H9 (cell line): Measurements from ENCODE around the gene MNAT1. TPM values are rescaled to one million over a fixed set of nuclear protein-coding genes. Genes with fewer than 3 reads are reported as not detected.

Experiments used
- DNase-seq: peaks from one replicate; pipeline ENCODE4 v3.0.0-alpha.2; 2017
- H2AFZ ChIP-seq: one replicate; pipeline ENCODE4 v1.6.1; 2013; ENCODE audit warnings: mild to moderate bottlenecking, low read length, control low read depth, moderate library complexity
- H2AK5ac ChIP-seq: 2 replicates; pipeline ENCODE4 v1.6.1; 2013; ENCODE audit warnings: low read length, control low read depth, mixed read lengths; ENCODE audit not compliant: insufficient read length
- H2BK120ac ChIP-seq: one replicate; pipeline ENCODE4 v1.6.1; 2013; ENCODE audit warnings: low read depth, mild to moderate bottlenecking, low read length, control low read depth, inconsistent platforms; ENCODE audit not compliant: poor library complexity, severe bottlenecking
- H2BK12ac ChIP-seq: 2 replicates; pipeline ENCODE4 v1.6.1; 2013; ENCODE audit warnings: low read length, control low read depth, mixed read lengths, low read depth; ENCODE audit not compliant: insufficient read length
- H2BK15ac ChIP-seq: 2 replicates; pipeline ENCODE4 v1.6.1; 2013; ENCODE audit warnings: low read depth, low read length, control low read depth
- H2BK20ac ChIP-seq: one replicate; pipeline ENCODE4 v1.6.1; 2013; ENCODE audit warnings: low read depth, mild to moderate bottlenecking, low read length, control low read depth, inconsistent platforms; ENCODE audit not compliant: poor library complexity, severe bottlenecking
- H2BK5ac ChIP-seq: 2 replicates; pipeline ENCODE4 v1.6.1; 2013; ENCODE audit warnings: low read length, control low read depth, mixed read lengths; ENCODE audit not compliant: insufficient read length
- H3K14ac ChIP-seq: 2 replicates; pipeline ENCODE4 v1.6.1; 2013; ENCODE audit warnings: low read length, control low read depth; ENCODE audit not compliant: insufficient read depth
- H3K18ac ChIP-seq: 2 replicates; pipeline ENCODE4 v1.6.1; 2013; ENCODE audit warnings: low read depth, mild to moderate bottlenecking, mixed read lengths, low read length, control low read depth; ENCODE audit not compliant: insufficient read length
- H3K23ac ChIP-seq: 2 replicates; pipeline ENCODE4 v1.6.1; 2013; ENCODE audit warnings: low read length, control low read depth, mixed read lengths, low read depth; ENCODE audit not compliant: insufficient read length
- H3K23me2 ChIP-seq: 2 replicates; pipeline ENCODE4 v1.6.1; 2013; ENCODE audit warnings: low read depth, mild to moderate bottlenecking, mixed read lengths, low read length, control low read depth; ENCODE audit not compliant: insufficient read length, poor library complexity, severe bottlenecking
- H3K27ac ChIP-seq: 2 replicates; pipeline ENCODE4 v1.5.1; 2013; ENCODE audit warnings: low read length, control low read depth, mixed read lengths, low read depth; ENCODE audit not compliant: insufficient read length
- H3K27me3 ChIP-seq: 2 replicates; pipeline ENCODE4 v1.6.1; 2013; ENCODE audit warnings: low read length, control low read depth, inconsistent platforms; ENCODE audit not compliant: insufficient read depth
- H3K4ac ChIP-seq: 2 replicates; pipeline ENCODE4 v1.6.1; 2013; ENCODE audit warnings: low read depth, mild to moderate bottlenecking, control low read depth, inconsistent platforms, low read length, moderate library complexity
- H3K4me1 ChIP-seq: 2 replicates; pipeline ENCODE4 v1.6.1; 2013; ENCODE audit warnings: low read length, control low read depth, inconsistent platforms; ENCODE audit not compliant: insufficient read depth
- H3K4me2 ChIP-seq: 2 replicates; pipeline ENCODE4 v1.6.1; 2013; ENCODE audit warnings: low read length, control low read depth, mixed read lengths; ENCODE audit not compliant: insufficient read length, insufficient read depth
- H3K56ac ChIP-seq: 2 replicates; pipeline ENCODE4 v1.6.1; 2013; ENCODE audit warnings: low read depth, mild to moderate bottlenecking, mixed read lengths, low read length, control low read depth; ENCODE audit not compliant: insufficient read length
- H3K79me1 ChIP-seq: 2 replicates; pipeline ENCODE4 v1.6.1; 2013; ENCODE audit warnings: low read depth, mild to moderate bottlenecking, moderate library complexity, low read length, control low read depth, inconsistent platforms; ENCODE audit not compliant: insufficient read depth, poor library complexity, severe bottlenecking
- H3K79me2 ChIP-seq: 2 replicates; pipeline ENCODE4 v1.6.1; 2013; ENCODE audit warnings: low read length, control low read depth, inconsistent platforms; ENCODE audit not compliant: insufficient read depth
- H3K9ac ChIP-seq: 2 replicates; pipeline ENCODE4 v1.6.1; 2013; ENCODE audit warnings: low read length, control low read depth, mixed read lengths; ENCODE audit not compliant: insufficient read length; ENCODE audit errors: extremely low read depth
- H3K9me3 ChIP-seq: one replicate; pipeline ENCODE4 v1.6.1; 2013; ENCODE audit warnings: low read depth, low read length, inconsistent platforms; ENCODE audit not compliant: control insufficient read depth
- H3T11ph ChIP-seq: one replicate; pipeline ENCODE4 v1.6.1; 2013; ENCODE audit warnings: mild to moderate bottlenecking, low read length, control low read depth, inconsistent platforms
- H4K20me1 ChIP-seq: one replicate; pipeline ENCODE4 v1.6.1; 2013; ENCODE audit not compliant: control insufficient read depth, insufficient read length, insufficient read depth
- H4K5ac ChIP-seq: 2 replicates; pipeline ENCODE4 v1.6.1; 2013; ENCODE audit warnings: low read depth, mild to moderate bottlenecking, mixed read lengths, low read length, control low read depth; ENCODE audit not compliant: insufficient read length
- H4K8ac ChIP-seq: replicated peaks from 2 replicates; pipeline ENCODE4 v1.6.1; 2013; ENCODE audit warnings: low read length, control low read depth, mixed read lengths, low read depth; ENCODE audit not compliant: insufficient read length
- H4K91ac ChIP-seq: 2 replicates; pipeline ENCODE4 v1.6.1; 2013; ENCODE audit warnings: low read depth, mild to moderate bottlenecking, moderate library complexity, mixed read lengths, low read length, control low read depth; ENCODE audit not compliant: insufficient read length
- H3K27ac Mint-ChIP-seq, 3 experiments: 2 replicates in 2 of 3; 3 replicates in 1 of 3; pipeline ENCODE4 v1.8.0; 2020 to 2021; ENCODE audit warnings: mixed read lengths in 3 of 3, mild to moderate bottlenecking in 1 of 3, moderate library complexity in 1 of 3
- H3K27me3 Mint-ChIP-seq: 2 replicates; pipeline ENCODE4 v1.8.0; 2021; ENCODE audit warnings: low read depth, mild to moderate bottlenecking, moderate library complexity, mixed read lengths
- H3K36me3 Mint-ChIP-seq, 3 experiments: 2 replicates in 2 of 3; 3 replicates in 1 of 3; pipeline ENCODE4 v1.8.0; 2020 to 2021; ENCODE audit warnings: low read depth in 3 of 3, mixed read lengths in 3 of 3; ENCODE audit not compliant: insufficient read depth in 1 of 3
- H3K4me1 Mint-ChIP-seq, 2 experiments: 2 replicates each; pipeline ENCODE4 v1.8.0; 2020; ENCODE audit warnings: mixed read lengths in 2 of 2
- H3K4me3 Mint-ChIP-seq, 2 experiments: 2 replicates in 1 of 2; 3 replicates in 1 of 2; pipeline ENCODE4 v1.8.0; 2020 to 2021; ENCODE audit warnings: mild to moderate bottlenecking in 2 of 2, mixed read lengths in 2 of 2, moderate library complexity in 1 of 2
- H3K9me3 Mint-ChIP-seq, 2 experiments: 2 replicates in 1 of 2; 3 replicates in 1 of 2; pipeline ENCODE4 v1.8.0; 2020; ENCODE audit warnings: mild to moderate bottlenecking in 2 of 2, mixed read lengths in 2 of 2, moderate library complexity in 1 of 2
- CTCF ChIP-seq: fragments of 200-600 bp; sonication (generic); conservative IDR thresholded peaks from 3 replicates; pipeline ENCODE4 v1.8.0; 2021; ENCODE audit warnings: antibody characterized with exemption, mild to moderate bottlenecking
- WGBS: extraction: QIAGEN DNeasy Blood & Tissue Kit; methylation state at CpG from one replicate; pipeline ENCODE4 v1.1.7; 2013; ENCODE audit warnings: missing lambda C conversion rate, low lambda C conversion rate, mixed read lengths; ENCODE audit not compliant: insufficient read length; ENCODE audit errors: extremely low coverage; 5-methylcytosine and 5-hydroxymethylcytosine counted together
- total RNA-seq: library from RNA; stranded (reverse); gene quantifications from 2 replicates; pipeline ENCODE4 v1.2.1, GENCODE V29; 2021

The MNAT1 gene
- total RNA-seq, 1 experiment from 2014 or later = 43.1 TPM

GRCh38 chr14:60863249-60863648, 128.7 kb downstream of the MNAT1 start:
- Histone ChIP-seq H3K4me1 (no peaks in the 10 kb centered on the region), H3K23ac (no peak overlapping the region), H3K9me3 (no peaks in the 10 kb centered on the region), H3K79me2 (no peaks in the 10 kb centered on the region), H3K4me2 (no peak overlapping the region), H3K56ac (no peak overlapping the region), H2BK20ac (no peak overlapping the region), H4K5ac (no peak overlapping the region), H3K79me1 (no peaks in the 10 kb centered on the region), H2AFZ (no peak overlapping the region), H2BK15ac (no peak overlapping the region), H3T11ph (no peak overlapping the region), H3K27ac (no peak overlapping the region), H2BK120ac (no peak overlapping the region), H3K23me2 (no peaks in the 10 kb centered on the region), H4K20me1 (no peaks in the 10 kb centered on the region), H4K8ac (no peak overlapping the region), H3K18ac (no peak overlapping the region), H3K14ac (no peak overlapping the region), H3K9ac (no peak overlapping the region), H2BK5ac (no peak overlapping the region), H2BK12ac (no peak overlapping the region), H3K4ac (no peak overlapping the region), H3K27me3 (no peaks in the 10 kb centered on the region), H4K91ac (no peak overlapping the region), H2AK5ac (no peak overlapping the region)
- whole genome bisulfite sequencing = no CpG with 5 or more reads among the region's 2 CpGs
- Mint-ChIP-seq H3K27me3 (no peaks in the 10 kb centered on the region), H3K27ac (no peak overlapping the region), H3K4me3 (no peak overlapping the region), H3K4me1 (no peaks in the 10 kb centered on the region; a peak in 1 of 4 replicates), H3K36me3 (no peaks in the 10 kb centered on the region; a peak in 1 of 7 replicates), H3K9me3 (no peaks in the 10 kb centered on the region)
- DNase-seq = no peak
- TF ChIP-seq CTCF = no peak
